Mesothelial cell of epicardium (in vitro differentiated cells): ENCODE data around the gene VGLL2. TPM values are rescaled to one million over a fixed set of nuclear protein-coding genes. Genes with fewer than 3 reads are reported as not detected.

Experiments used
- DNase-seq, 2 experiments: peaks; one replicate each; pipeline ENCODE4 v3.0.0; 2021; ENCODE audit warnings: low spot score in 2 of 2; ENCODE audit not compliant: unreplicated experiment in 2 of 2
- H3K27ac Mint-ChIP-seq: 2 replicates; pipeline ENCODE4 v1.8.0; 2021; ENCODE audit warnings: mixed read lengths
- H3K27me3 Mint-ChIP-seq: 2 replicates; pipeline ENCODE4 v1.8.0; 2021; ENCODE audit warnings: low read depth, mixed read lengths
- H3K36me3 Mint-ChIP-seq: 2 replicates; pipeline ENCODE4 v1.8.0; 2021; ENCODE audit warnings: mixed read lengths
- H3K4me1 Mint-ChIP-seq: 2 replicates; pipeline ENCODE4 v1.8.0; 2021; ENCODE audit warnings: mixed read lengths
- H3K4me3 Mint-ChIP-seq: 2 replicates; pipeline ENCODE4 v1.8.0; 2021; ENCODE audit warnings: mild to moderate bottlenecking, moderate library complexity, mixed read lengths
- H3K9me3 Mint-ChIP-seq: 2 replicates; pipeline ENCODE4 v1.8.0; 2021; ENCODE audit warnings: mixed read lengths
- total RNA-seq: library from RNA; stranded (reverse); gene quantifications from 3 replicates; pipeline ENCODE4 v1.2.1, GENCODE V29; 2021
- TF ChIP-seq, protein P1 (sequence below): fragments of 200-600 bp; sonication (generic); IDR thresholded peaks from one replicate; pipeline ENCODE4 v1.5.0; 2021; ENCODE audit warnings: antibody characterized with exemption; ENCODE audit not compliant: unreplicated experiment

Gene VGLL2
- total RNA-seq, 1 donor from 2014 or later = not detected

DNA sequence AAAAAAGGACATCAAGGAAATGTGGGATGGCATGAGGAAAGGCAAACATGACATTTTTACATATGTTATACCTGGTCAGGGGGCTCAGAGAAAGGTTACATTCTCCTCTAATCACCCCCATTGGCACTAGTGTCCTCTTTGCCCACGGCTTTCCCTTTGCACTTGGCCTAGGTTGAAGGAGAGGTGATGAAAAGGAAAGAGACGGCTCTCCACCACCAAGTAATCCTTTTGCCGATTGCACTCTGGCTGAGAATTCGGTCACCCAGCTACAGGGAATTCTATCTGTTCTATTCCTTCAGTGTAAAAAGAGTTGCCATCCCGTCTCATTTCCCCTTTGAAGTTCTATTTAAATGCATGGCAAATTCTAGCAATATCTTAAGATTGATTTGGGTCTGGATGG is 10.4 kb downstream of the VGLL2 start:
- H3K4me3 Mint-ChIP-seq = no peak overlapping the region
- TF ChIP-seq, protein P1, sequence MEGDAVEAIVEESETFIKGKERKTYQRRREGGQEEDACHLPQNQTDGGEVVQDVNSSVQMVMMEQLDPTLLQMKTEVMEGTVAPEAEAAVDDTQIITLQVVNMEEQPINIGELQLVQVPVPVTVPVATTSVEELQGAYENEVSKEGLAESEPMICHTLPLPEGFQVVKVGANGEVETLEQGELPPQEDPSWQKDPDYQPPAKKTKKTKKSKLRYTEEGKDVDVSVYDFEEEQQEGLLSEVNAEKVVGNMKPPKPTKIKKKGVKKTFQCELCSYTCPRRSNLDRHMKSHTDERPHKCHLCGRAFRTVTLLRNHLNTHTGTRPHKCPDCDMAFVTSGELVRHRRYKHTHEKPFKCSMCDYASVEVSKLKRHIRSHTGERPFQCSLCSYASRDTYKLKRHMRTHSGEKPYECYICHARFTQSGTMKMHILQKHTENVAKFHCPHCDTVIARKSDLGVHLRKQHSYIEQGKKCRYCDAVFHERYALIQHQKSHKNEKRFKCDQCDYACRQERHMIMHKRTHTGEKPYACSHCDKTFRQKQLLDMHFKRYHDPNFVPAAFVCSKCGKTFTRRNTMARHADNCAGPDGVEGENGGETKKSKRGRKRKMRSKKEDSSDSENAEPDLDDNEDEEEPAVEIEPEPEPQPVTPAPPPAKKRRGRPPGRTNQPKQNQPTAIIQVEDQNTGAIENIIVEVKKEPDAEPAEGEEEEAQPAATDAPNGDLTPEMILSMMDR = no peak
- H3K27me3 Mint-ChIP-seq = peaks cover 79% of the 10 kb centered on the region
- H3K9me3 Mint-ChIP-seq = no peaks in the 10 kb centered on the region
- DNase-seq = no peak
- no peaks in the 10 kb centered on the region for H3K36me3 Mint-ChIP-seq
- no peaks in the 10 kb centered on the region for H3K4me1 Mint-ChIP-seq
- no peak overlapping the region for H3K27ac Mint-ChIP-seq

DNA sequence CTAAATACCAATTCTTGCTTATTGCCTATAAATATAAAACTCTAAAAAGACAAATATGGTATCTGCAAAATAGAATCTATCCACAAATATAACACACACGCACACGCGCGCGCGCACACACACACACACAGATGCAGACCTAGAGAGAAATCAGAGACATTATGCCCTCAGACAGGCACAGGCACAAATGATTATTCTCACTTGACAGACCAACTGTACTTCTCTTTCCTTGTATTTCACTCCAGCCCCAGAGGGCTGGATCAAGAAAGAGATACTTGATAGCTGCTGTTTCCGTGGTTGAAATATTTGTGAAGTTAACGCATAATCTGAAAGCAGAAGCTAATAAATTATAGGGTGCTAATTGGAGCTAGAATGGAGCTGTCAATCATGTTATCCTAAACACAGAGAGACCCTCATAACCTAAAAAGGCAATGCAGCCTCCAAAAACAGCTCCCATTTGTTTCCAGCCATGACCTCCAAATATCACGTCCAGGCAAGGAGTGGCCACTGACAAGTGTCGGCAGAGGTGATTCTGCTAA is 11.5 kb downstream of the VGLL2 start:
- no peaks in the 10 kb centered on the region for H3K36me3 Mint-ChIP-seq
- TF ChIP-seq, protein P1 = no peak
- DNase-seq = no peak
- peaks cover 78% of the 10 kb centered on the region for H3K27me3 Mint-ChIP-seq
- no peak overlapping the region for H3K27ac Mint-ChIP-seq
- H3K9me3 Mint-ChIP-seq = no peaks in the 10 kb centered on the region
- no peak overlapping the region for H3K4me3 Mint-ChIP-seq
- H3K4me1 Mint-ChIP-seq = no peaks in the 10 kb centered on the region

DNA sequence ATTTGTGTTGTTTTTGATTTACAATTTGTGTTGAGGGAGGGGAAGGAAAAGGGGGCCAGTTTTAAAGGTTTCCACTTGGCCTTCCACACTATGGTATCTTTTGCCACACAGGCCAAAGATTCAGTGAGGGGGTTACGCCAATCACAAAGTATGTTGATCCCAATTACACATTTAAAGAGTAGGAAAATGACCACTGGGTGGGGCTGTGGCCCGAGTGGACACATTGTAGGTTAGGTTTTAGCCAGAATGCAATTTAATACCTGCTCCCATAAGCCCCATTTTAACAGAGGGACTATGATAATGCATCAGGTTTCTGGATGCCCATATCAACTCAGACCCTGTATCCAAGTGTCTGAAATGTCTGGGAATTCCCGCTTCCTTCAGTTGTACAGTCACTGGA is 15.6 kb downstream of the VGLL2 start:
- DNase-seq = no peak
- no peaks in the 10 kb centered on the region for H3K36me3 Mint-ChIP-seq
- no peaks in the 10 kb centered on the region for H3K4me1 Mint-ChIP-seq
- H3K4me3 Mint-ChIP-seq = no peak overlapping the region
- H3K27me3 Mint-ChIP-seq = peaks cover 46% of the 10 kb centered on the region
- no peak overlapping the region for H3K27ac Mint-ChIP-seq
- H3K9me3 Mint-ChIP-seq = no peaks in the 10 kb centered on the region
- TF ChIP-seq, protein P1 = no peak

DNA sequence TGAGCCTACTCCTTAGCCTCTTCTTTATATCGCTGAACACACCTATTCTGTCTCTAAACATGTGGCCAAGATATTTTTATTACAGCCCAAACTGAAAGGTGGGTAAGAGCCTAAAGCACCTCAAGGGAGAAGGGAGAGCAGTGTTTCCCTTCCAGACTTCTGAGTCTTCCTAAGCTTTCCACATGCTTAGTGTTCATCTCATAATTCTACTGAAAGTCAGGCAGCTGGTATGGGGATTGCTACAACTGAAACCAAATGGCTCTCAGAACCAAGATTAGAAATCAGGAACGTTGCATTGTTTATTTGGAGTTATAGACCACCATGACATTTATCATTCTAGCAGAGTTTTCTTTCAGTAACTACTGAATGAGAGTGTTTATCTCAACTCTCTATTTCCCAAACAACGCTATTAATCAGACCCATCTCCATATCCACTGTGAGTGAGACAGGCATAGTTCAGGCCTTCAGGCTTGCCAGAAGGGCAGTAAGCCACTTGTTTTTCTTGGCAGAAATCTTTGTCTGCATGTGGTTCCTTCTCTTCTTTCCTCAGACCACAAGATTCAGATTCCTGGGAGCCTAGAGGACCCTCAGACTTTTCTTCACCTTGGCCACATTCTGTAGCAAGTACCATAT is 22.8 kb downstream of the VGLL2 start:
- Mint-ChIP-seq H3K9me3 (peaks cover 3% of the 10 kb centered on the region), H3K4me1 (no peaks in the 10 kb centered on the region), H3K27ac (no peak overlapping the region), H3K27me3 (peaks cover 33% of the 10 kb centered on the region), H3K36me3 (no peaks in the 10 kb centered on the region), H3K4me3 (no peak overlapping the region)
- DNase-seq = no peak
- TF ChIP-seq, protein P1 = no peak

DNA sequence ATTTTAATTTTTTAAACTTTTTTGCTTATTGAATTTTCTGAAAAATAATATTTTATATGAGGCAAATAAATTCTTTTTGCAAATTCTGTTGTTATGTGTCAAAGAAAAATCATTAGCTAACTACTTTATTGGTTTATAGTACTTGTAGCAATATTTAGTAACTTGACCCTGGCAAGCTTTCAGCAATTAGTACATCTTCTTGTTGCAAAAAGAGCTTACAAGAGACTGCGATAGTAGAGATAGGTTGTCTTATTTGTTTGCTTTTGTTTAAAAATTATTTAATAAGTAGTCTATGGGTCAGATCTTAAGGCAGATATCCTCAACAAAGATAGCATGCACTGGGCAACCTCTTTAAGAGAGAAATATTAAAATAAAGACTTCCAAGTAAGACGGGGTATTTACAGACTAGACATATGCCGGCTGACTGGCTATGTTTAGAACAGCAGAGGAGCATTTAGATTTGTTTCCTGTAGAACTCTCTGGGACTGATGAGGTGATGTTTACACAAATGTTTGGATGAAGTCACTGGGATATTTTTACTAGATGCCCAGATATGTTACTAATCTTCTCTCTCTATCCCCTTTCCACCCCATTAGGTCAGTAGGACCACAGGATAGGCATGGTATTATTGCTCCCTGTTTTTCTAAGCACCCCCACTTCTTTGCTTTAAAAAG is 25.0 kb downstream of the VGLL2 start:
- no peak for DNase-seq
- no peak overlapping the region for H3K4me3 Mint-ChIP-seq
- TF ChIP-seq, protein P1 = no peak
- H3K4me1 Mint-ChIP-seq = no peaks in the 10 kb centered on the region
- no peaks in the 10 kb centered on the region for H3K36me3 Mint-ChIP-seq
- H3K27me3 Mint-ChIP-seq = peaks cover 46% of the 10 kb centered on the region
- H3K27ac Mint-ChIP-seq = no peak overlapping the region
- H3K9me3 Mint-ChIP-seq = peaks cover 7% of the 10 kb centered on the region
